ENCODE results near the gene TRIM74.
A peak's percentile ranks its signal among the peaks of the same experiment; 100 is the strongest.

GRCh38 chr7:72924733-72925545 is 44.3 kb downstream of the TRIM74 start, which contains the start of gene POM121:
- peak; percentile 87 for TF ChIP-seq POLR2A (IDR thresholded peaks at IDR 0.05; ENCODE audit: low read depth, low read length)
- peak; percentile 60; the same call in 1 of the 2 replicates for TF ChIP-seq TAF1 (IDR thresholded peaks at IDR 0.05; ENCODE audit: low read depth, low read length)
- TF ChIP-seq SPI1 (IDR thresholded peaks at IDR 0.05; ENCODE audit: low read depth, low read length): no peak
- TF ChIP-seq POLR2AphosphoS5 (IDR thresholded peaks at IDR 0.05; ENCODE audit: low read depth, low read length): peak; percentile 88
- TF ChIP-seq PAX5 (IDR thresholded peaks at IDR 0.05; ENCODE audit: insufficient read depth, low read length, severe bottlenecking): no peak
